Brain microvascular endothelial cell (primary cell): ENCODE data around the gene ATP7B.

ENCODE experiments used
- DNase-seq: peaks from one replicate; pipeline ENCODE4 v3.0.0-alpha.2; 2020
- H3K27ac ChIP-seq: fragments of 250-450 bp; sonication (Bioruptor Pico); 2 replicates; pipeline ENCODE4 v1.5.1; 2020; ENCODE audit warnings: mild to moderate bottlenecking, moderate library complexity
- H3K27me3 ChIP-seq: fragments of 250-450 bp; sonication (Bioruptor Pico); replicated peaks from 2 replicates; pipeline ENCODE4 v1.5.1; 2020; ENCODE audit warnings: mild to moderate bottlenecking
- H3K36me3 ChIP-seq: fragments of 250-450 bp; sonication (Bioruptor Pico); replicated peaks from 2 replicates; pipeline ENCODE4 v1.5.1; 2020; ENCODE audit warnings: mild to moderate bottlenecking
- H3K4me3 ChIP-seq: 2 replicates; pipeline ENCODE4 v1.5.1; 2011; ENCODE audit warnings: low read depth, mild to moderate bottlenecking, control low read depth, low read length, moderate library complexity
- in situ Hi-C: cut with HindIII; loops from 2 replicates; pipeline ENCODE4 v1.10.0; 2017; ENCODE audit warnings: low sequenced_read_pairs, low pct_ligation_motif_present
- TF ChIP-seq, protein P1 (sequence below): IDR thresholded peaks from 2 replicates; pipeline ENCODE4 v1.5.1; 2011; ENCODE audit warnings: low read depth, mild to moderate bottlenecking, moderate library complexity, low read length, control low read depth, inconsistent platforms; ENCODE audit errors: missing control alignments

ATP7B gene

DNA sequence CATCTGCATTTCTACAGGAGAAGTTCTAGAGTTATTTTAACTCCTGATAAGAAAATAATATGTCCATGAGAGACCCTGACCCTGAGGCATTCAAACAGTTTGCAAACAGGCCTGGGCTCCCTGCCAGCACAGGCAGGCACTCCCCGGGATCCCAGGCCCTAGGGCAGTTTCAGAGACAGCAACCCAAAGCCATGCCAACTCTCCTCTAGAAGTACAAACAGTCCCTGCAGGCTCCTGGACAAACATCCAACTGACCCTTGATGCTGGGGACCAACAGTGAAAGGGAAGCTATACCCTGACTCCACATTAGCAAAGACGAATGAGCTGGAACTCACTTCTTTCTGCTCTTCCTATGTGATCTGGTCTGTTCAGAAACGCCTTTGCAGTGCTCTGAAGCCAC lies 104.7 kb downstream of the ATP7B start:
- in situ Hi-C loops, result no loop called here
- TF ChIP-seq, protein P1, sequence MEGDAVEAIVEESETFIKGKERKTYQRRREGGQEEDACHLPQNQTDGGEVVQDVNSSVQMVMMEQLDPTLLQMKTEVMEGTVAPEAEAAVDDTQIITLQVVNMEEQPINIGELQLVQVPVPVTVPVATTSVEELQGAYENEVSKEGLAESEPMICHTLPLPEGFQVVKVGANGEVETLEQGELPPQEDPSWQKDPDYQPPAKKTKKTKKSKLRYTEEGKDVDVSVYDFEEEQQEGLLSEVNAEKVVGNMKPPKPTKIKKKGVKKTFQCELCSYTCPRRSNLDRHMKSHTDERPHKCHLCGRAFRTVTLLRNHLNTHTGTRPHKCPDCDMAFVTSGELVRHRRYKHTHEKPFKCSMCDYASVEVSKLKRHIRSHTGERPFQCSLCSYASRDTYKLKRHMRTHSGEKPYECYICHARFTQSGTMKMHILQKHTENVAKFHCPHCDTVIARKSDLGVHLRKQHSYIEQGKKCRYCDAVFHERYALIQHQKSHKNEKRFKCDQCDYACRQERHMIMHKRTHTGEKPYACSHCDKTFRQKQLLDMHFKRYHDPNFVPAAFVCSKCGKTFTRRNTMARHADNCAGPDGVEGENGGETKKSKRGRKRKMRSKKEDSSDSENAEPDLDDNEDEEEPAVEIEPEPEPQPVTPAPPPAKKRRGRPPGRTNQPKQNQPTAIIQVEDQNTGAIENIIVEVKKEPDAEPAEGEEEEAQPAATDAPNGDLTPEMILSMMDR, result no peak
- Histone ChIP-seq H3K27ac (no peak overlapping the region), H3K4me3 (no peak overlapping the region), H3K27me3 (no peaks in the 10 kb centered on the region), H3K36me3 (no peaks in the 10 kb centered on the region)
- no peak for DNase-seq

DNA sequence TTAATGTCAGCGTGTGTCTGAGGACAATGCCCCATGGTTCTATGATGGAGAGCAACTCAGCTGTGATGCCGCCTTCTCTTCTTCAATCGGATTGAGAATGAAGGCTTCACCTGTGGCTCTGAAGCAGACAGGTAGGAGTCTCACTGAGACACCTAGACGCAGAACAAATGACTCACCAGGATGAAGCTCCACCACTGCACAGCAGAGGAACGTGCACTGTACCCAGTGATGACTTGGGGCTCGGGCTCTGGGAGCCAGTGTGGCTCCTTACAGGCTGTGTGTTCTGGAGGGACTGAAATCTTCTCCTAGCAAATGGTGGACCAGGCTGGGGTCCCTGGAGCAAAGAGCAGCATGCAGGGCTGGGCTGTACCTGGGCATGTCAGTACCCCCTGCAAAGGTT lies 105.5 kb downstream of the ATP7B start:
- TF ChIP-seq, protein P1, result no peak
- no peaks in the 10 kb centered on the region for H3K36me3 ChIP-seq
- in situ Hi-C loops, result no loop called here

DNA sequence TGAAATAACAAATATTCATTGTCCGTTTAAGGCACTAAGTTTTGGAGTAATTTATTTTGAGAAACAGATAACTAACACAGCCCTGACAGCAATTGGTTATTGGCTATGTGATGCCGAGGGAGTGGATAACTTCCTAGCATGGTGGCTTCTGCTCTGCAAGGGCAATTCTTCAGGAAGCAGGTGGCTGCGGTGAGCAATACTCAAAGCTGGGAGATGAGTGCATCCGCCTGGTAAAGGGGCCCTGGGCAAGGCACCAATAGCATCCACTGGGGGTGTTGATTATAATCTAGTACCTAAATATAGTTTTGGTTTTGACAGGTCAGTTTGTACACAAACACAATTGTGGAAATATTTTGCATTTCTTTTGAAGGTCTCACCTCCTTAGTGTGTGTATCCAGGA lies 108.5 kb downstream of the ATP7B start:
- TF ChIP-seq, protein P1, result no peak
- no peak for DNase-seq
- in situ Hi-C loops, result no loop called here

More for the DNA sequence above, 105.5 kb downstream of the ATP7B start:
- Histone ChIP-seq H3K27me3 (no peaks in the 10 kb centered on the region), H3K27ac (no peak overlapping the region), H3K4me3 (no peak overlapping the region)
- DNase-seq, result no peak

DNA sequence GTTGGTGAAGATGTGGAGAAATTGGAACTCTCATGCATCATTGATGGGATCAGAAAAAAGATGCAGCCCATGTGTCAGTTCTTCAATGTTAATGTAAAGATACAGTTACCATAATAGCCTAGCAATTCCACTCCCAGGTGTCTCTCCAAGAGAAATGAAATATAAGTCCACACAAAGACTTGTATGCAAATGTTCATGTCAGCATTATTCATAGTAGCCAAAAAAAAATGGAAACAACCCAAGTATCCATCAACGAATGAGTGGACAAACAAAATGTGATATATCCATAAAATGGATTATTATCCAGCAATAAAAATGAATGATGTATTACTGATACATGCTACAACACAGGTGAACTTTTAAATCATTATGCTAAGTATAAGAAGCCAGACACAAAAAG lies 110.8 kb downstream of the ATP7B start:
- no peaks in the 10 kb centered on the region for H3K36me3 ChIP-seq
- no peak overlapping the region for H3K27ac ChIP-seq
- H3K27me3 ChIP-seq, result no peaks in the 10 kb centered on the region
- no peak overlapping the region for H3K4me3 ChIP-seq
- in situ Hi-C loops, result no loop called here
- TF ChIP-seq, protein P1, result no peak
- DNase-seq, result no peak

More for the DNA sequence above, 108.5 kb downstream of the ATP7B start:
- no peak overlapping the region for H3K27ac ChIP-seq
- H3K27me3 ChIP-seq, result no peaks in the 10 kb centered on the region
- no peaks in the 10 kb centered on the region for H3K36me3 ChIP-seq
- H3K4me3 ChIP-seq, result no peak overlapping the region

DNA sequence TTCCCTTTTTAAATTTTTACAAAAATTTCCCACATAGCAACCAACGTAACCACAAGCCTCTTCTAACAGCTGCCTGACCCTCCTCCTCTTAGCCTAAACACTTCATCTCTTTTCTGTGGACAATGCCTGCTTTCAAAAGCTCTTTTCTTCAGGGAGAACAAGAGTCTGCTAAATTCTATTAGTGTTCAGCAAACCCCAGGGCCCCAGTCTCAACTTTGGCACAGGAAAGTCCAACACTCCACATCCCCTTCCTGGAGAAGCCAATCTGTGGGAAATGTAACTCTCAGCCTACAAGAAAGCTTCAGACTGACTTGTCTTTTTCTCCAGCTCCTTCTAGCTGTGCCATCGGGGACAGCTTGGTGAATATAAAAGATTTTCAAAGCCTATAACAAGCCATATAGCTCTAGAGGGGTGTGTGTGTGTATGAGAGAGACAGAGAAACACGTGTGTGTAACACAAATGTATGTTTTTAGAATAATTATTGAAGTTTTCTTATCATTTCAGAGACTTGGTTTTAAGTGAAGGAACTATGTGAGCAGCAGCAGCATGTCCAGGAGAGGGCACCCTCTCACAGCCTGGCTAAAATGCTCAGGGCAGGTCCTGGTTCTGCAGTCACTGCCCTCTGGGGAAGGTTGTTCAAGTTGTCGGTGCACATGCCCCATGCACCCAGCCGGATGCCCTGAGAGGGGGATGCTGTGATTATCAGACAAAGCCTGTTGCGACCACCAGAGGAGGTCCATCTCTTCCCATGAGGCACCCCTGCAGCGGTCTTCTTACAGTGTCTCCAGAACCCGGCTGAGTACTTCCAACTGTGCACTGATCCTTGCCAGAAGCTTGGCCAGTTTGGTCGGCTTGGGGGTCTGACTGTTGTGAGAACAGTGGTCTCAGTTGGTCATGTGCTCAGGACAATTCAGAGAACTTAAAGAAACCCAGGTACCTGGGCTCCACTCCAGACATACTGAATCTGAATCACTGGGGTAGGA lies 115.1 kb downstream of the ATP7B start:
- H3K4me3 ChIP-seq, result no peak overlapping the region
- H3K27me3 ChIP-seq, result no peaks in the 10 kb centered on the region
- TF ChIP-seq, protein P1, result peak; percentile 90

More for the DNA sequence above, 115.1 kb downstream of the ATP7B start:
- DNase-seq, result peak; percentile 54
- Histone ChIP-seq H3K36me3 (no peaks in the 10 kb centered on the region), H3K27ac (no peak overlapping the region)
- in situ Hi-C loops, result no loop called here
